ENCODE data around the gene MRPL21.
A peak's percentile ranks its signal among the peaks of the same experiment; 100 is the strongest.

Gene MRPL21

DNA sequence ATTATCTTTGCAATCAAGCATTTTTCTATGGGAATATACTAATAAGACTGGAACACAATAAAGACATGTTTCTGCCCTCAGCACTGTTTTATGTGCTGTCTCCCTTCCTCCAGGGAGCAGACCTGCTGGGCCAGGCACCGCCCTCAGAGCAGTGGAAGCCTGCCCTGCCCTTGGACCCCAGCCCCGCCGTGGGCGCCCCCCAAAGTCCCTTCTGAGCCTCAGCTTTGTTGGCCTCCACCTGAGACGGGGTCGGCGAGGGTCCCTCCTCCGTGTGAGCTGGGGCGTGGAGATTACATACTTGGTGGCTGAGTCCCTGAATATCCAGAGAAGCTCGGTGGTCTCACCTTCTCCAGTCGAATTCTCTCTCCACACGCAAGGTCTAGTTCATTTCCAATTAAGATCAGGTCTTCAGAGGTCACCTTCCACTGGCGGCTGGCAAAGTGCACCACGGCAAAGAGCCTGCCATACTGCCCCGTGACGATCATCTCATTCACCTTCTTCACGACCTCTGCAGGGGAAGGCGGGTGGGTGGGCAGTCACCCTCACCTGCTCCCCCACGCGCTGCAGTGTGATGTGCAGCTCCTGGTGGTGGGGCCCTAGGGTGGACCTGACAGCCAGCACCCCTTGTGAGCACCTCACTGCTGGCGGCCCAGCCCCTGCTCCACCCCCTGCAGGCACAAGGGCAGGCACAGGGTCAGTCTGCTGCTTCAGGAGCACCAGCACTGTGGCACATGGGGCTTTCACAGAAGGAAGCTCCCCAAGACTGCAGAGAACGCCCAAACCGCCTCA lies 7.3 kb downstream of the MRPL21 start:
- POLR2A ChIA-PET, result no interaction called here
- 97% methylated on average over 20 of the region's 23 CpGs for WGBS (ENCODE audit: insufficient coverage)

GRCh38 chr11:68893282-68893681 lies 10.3 kb downstream of the MRPL21 start:
- ChIA-PET CTCF (interaction anchor here (1.8 kb wide), 1 partner anchor 58 kb away, joined by 3 read pairs; no protein-coding TSS in a partner anchor), POLR2A (no interaction called here)
- H3K27me3 ChIP-seq (replicated peaks in 2 of 5; ENCODE audit: control insufficient read depth in 4 of 5, insufficient read depth in 5 of 5, low read length in 4 of 5), result no peaks in the 10 kb centered on the region
- no peak overlapping the region for H3K4me3 ChIP-seq (ENCODE audit: control insufficient read depth in 1 of 7, extremely low read depth in 1 of 7, insufficient read depth in 4 of 7, low read depth in 2 of 7, low read length in 6 of 7)
- no peak for DNase-seq
- H3K36me3 ChIP-seq (ENCODE audit: control insufficient read depth in 4 of 4, insufficient read depth in 4 of 4, low read length in 3 of 4), result peaks cover 4 to 77% (median 59%) of the 10 kb centered on the region in 4 experiments
- 100% methylated on average over 5 of the region's 5 CpGs for WGBS (ENCODE audit: insufficient coverage)
- H3K9me3 ChIP-seq (ENCODE audit: control extremely low read depth in 1 of 5, control insufficient read depth in 4 of 5, insufficient read depth in 2 of 5, low read depth in 1 of 5, low read length in 4 of 5), result no peaks in the 10 kb centered on the region
- H3K27ac ChIP-seq (ENCODE audit: insufficient read depth in 1 of 2, low read depth in 1 of 2, low read length in 2 of 2, poor library complexity in 1 of 2, severe bottlenecking in 2 of 2), result no peak overlapping the region
- peaks cover 0 to 11% (median 5%) of the 10 kb centered on the region in 4 experiments for H3K4me1 ChIP-seq (ENCODE audit: control extremely low read depth in 1 of 4, control insufficient read depth in 4 of 4, insufficient read depth in 4 of 4, low read length in 3 of 4)

More for the DNA sequence above, 7.3 kb downstream of the MRPL21 start:
- H3K27me3 ChIP-seq (replicated peaks in 2 of 5; ENCODE audit: control insufficient read depth in 4 of 5, insufficient read depth in 5 of 5, low read length in 4 of 5), result no peaks in the 10 kb centered on the region
- H3K4me3 ChIP-seq (ENCODE audit: control insufficient read depth in 1 of 7, extremely low read depth in 1 of 7, insufficient read depth in 4 of 7, low read depth in 2 of 7, low read length in 6 of 7), result no peak overlapping the region
- peaks cover 8 to 78% (median 56%) of the 10 kb centered on the region in 4 experiments for H3K36me3 ChIP-seq (ENCODE audit: control insufficient read depth in 4 of 4, insufficient read depth in 4 of 4, low read length in 3 of 4)
- no peak overlapping the region for H3K27ac ChIP-seq (ENCODE audit: insufficient read depth in 1 of 2, low read depth in 1 of 2, low read length in 2 of 2, poor library complexity in 1 of 2, severe bottlenecking in 2 of 2)
- CTCF ChIA-PET, result interaction anchor here (0.8 kb wide), 1 partner anchor 10 kb away, joined by 3 read pairs; no protein-coding TSS in a partner anchor
- no peaks in the 10 kb centered on the region for H3K9me3 ChIP-seq (ENCODE audit: control extremely low read depth in 1 of 5, control insufficient read depth in 4 of 5, insufficient read depth in 2 of 5, low read depth in 1 of 5, low read length in 4 of 5)
- peaks cover 0 to 3% (median 1%) of the 10 kb centered on the region in 4 experiments for H3K4me1 ChIP-seq (ENCODE audit: control extremely low read depth in 1 of 4, control insufficient read depth in 4 of 4, insufficient read depth in 4 of 4, low read length in 3 of 4)
- no peak for DNase-seq

DNA sequence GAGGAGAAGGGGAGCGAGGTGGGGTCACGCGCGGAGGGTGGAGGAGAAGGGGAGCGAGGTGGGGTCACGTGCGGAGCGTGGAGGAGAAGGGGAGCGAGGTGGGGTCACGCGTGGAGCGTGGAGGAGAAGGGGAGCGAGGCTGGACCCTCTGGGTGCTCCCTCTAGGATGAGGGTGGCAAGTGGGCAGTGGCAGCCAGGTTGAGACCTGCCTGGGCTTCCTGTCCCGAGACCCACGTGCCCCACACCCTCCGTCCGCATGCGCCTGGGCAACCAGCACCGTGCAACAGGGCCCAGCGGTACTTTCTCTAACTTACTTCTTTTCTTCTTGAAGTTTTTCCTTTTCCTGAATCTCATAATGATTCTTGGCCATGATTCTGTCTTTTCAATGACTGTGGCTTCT lies 11.1 kb downstream of the MRPL21 start:
- Histone ChIP-seq H3K9me3 (ENCODE audit: control extremely low read depth in 1 of 5, control insufficient read depth in 4 of 5, insufficient read depth in 2 of 5, low read depth in 1 of 5, low read length in 4 of 5) (no peaks in the 10 kb centered on the region), H3K27me3 (replicated peaks in 2 of 5; ENCODE audit: control insufficient read depth in 4 of 5, insufficient read depth in 5 of 5, low read length in 4 of 5) (no peaks in the 10 kb centered on the region), H3K4me3 (ENCODE audit: control insufficient read depth in 1 of 7, extremely low read depth in 1 of 7, insufficient read depth in 4 of 7, low read depth in 2 of 7, low read length in 6 of 7) (no peak overlapping the region), H3K4me1 (ENCODE audit: control extremely low read depth in 1 of 4, control insufficient read depth in 4 of 4, insufficient read depth in 4 of 4, low read length in 3 of 4) (peaks cover 0 to 11% (median 5%) of the 10 kb centered on the region in 4 experiments), H3K27ac (ENCODE audit: insufficient read depth in 1 of 2, low read depth in 1 of 2, low read length in 2 of 2, poor library complexity in 1 of 2, severe bottlenecking in 2 of 2) (no peak overlapping the region), H3K36me3 (ENCODE audit: control insufficient read depth in 4 of 4, insufficient read depth in 4 of 4, low read length in 3 of 4) (peaks cover 4 to 70% (median 53%) of the 10 kb centered on the region in 4 experiments)
- 98% methylated on average over 10 of the region's 20 CpGs for WGBS (ENCODE audit: insufficient coverage)
- POLR2A ChIA-PET, result no interaction called here
- DNase-seq, result no peak
- CTCF ChIA-PET, result no interaction called here

- ChIA-PET POLR2A (no interaction called here), CTCF (interaction anchor here (3.1 kb wide), 1 partner anchor 13 kb away, joined by 8 read pairs; no protein-coding TSS in a partner anchor)
- no peak for DNase-seq
- H3K36me3 ChIP-seq (ENCODE audit: control insufficient read depth in 4 of 4, insufficient read depth in 4 of 4, low read length in 3 of 4), result peaks cover 4 to 59% (median 43%) of the 10 kb centered on the region in 4 experiments
- H3K27ac ChIP-seq (ENCODE audit: insufficient read depth in 1 of 2, low read depth in 1 of 2, low read length in 2 of 2, poor library complexity in 1 of 2, severe bottlenecking in 2 of 2), result peak overlapping the region in 1 of 2 experiments; percentile 47
- no peaks in the 10 kb centered on the region for H3K9me3 ChIP-seq (ENCODE audit: control extremely low read depth in 1 of 5, control insufficient read depth in 4 of 5, insufficient read depth in 2 of 5, low read depth in 1 of 5, low read length in 4 of 5)
- 76% methylated on average over 16 of the region's 17 CpGs for WGBS (ENCODE audit: insufficient coverage)
- H3K4me1 ChIP-seq (ENCODE audit: control extremely low read depth in 1 of 4, control insufficient read depth in 4 of 4, insufficient read depth in 4 of 4, low read length in 3 of 4), result peaks cover 0 to 11% (median 5%) of the 10 kb centered on the region in 4 experiments
- no peak overlapping the region for H3K4me3 ChIP-seq (ENCODE audit: control insufficient read depth in 1 of 7, extremely low read depth in 1 of 7, insufficient read depth in 4 of 7, low read depth in 2 of 7, low read length in 6 of 7)
- no peaks in the 10 kb centered on the region for H3K27me3 ChIP-seq (replicated peaks in 2 of 5; ENCODE audit: control insufficient read depth in 4 of 5, insufficient read depth in 5 of 5, low read length in 4 of 5)
Observed at GRCh38 chr11:68891351-68891948, 12.2 kb downstream of the MRPL21 start.

DNA sequence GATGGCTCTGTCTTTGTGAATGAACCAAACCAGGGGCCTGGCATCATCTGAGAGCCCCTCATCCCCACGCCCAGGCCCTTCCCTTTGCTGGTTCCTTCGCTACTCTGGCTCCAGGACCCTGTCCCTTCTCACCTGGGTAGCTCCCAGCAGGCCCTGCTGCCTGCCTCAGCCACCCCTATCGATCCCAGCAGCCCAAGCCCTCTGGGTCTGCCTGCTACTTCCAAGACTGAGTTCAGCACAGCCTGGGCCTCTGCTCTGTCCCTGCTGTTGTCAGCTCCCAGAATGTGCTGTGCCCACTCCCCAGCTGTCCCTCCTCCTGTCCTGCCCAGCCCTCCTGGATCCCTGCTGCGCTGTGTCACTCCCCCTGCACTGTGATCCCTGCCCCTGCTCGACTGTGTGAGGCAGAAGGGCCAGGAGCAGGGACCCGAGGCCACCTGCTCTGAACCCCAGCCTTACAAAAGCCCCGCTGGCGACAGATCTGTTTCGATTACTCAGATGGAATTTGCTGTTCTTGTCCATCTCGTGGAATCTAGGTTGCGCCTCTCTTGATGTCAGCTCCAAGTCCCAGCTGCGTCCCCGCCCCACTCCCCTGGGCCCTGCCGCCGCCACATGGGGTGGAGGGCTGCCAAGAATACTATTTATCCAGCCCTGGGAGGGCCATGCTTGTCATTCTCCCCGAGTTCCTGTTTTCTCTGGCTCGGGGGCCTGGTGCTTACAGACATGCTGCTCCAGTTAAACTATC lies 13.0 kb downstream of the MRPL21 start:
- ChIA-PET CTCF (interaction anchor here (1.2 to 3.1 kb wide), 2 partner anchors 12 to 21 kb away, joined by 4 to 8 read pairs; no protein-coding TSS in a partner anchor), POLR2A (interaction anchor here (1.1 kb wide), 1 partner anchor 65 kb away, joined by 3 read pairs; no protein-coding TSS in a partner anchor)
- no peaks in the 10 kb centered on the region for H3K27me3 ChIP-seq (replicated peaks in 2 of 5; ENCODE audit: control insufficient read depth in 4 of 5, insufficient read depth in 5 of 5, low read length in 4 of 5)
- H3K9me3 ChIP-seq (ENCODE audit: control extremely low read depth in 1 of 5, control insufficient read depth in 4 of 5, insufficient read depth in 2 of 5, low read depth in 1 of 5, low read length in 4 of 5), result no peaks in the 10 kb centered on the region
- 64% methylated on average over 17 of the region's 17 CpGs for WGBS (ENCODE audit: insufficient coverage)
- H3K4me1 ChIP-seq (ENCODE audit: control extremely low read depth in 1 of 4, control insufficient read depth in 4 of 4, insufficient read depth in 4 of 4, low read length in 3 of 4), result peaks cover 0 to 11% (median 5%) of the 10 kb centered on the region in 4 experiments
- H3K36me3 ChIP-seq (ENCODE audit: control insufficient read depth in 4 of 4, insufficient read depth in 4 of 4, low read length in 3 of 4), result peaks cover 4 to 51% (median 35%) of the 10 kb centered on the region in 4 experiments
- peak overlapping the region in 1 of 2 experiments; percentile 47 for H3K27ac ChIP-seq (ENCODE audit: insufficient read depth in 1 of 2, low read depth in 1 of 2, low read length in 2 of 2, poor library complexity in 1 of 2, severe bottlenecking in 2 of 2)
- peak overlapping the region in 1 of 7 experiments; percentile 5 for H3K4me3 ChIP-seq (ENCODE audit: control insufficient read depth in 1 of 7, extremely low read depth in 1 of 7, insufficient read depth in 4 of 7, low read depth in 2 of 7, low read length in 6 of 7)
- peak; percentile 69 to 92 (median 90) for DNase-seq

DNA sequence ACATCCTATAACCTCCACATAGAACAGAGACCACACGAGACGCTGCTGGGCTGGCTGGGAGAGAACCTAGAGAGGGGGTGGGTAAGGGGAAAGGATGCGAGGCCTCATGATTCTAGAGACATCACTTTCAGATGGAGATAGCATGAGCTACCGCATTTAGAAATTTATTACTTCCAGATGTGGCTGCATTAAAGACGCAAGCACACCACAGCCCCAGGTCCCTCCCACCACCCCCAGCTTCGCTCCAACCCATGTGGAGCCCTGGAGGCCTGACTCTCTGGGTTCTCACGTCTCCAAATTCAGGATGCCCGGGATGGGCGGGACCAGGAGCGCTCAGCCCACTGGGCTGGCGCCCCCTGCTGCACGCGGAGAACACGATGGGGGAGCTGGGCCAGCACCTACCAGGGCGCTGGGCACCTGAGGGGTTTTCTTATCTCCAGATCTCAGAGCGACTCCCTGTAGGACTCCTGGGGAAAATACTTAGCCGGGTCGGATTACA lies 13.6 kb downstream of the MRPL21 start:
- WGBS (ENCODE audit: insufficient coverage), result 87% methylated on average over 16 of the region's 18 CpGs
- peak in 1 of 3 donors; percentile 9 for DNase-seq
- ChIA-PET POLR2A (interaction anchor here (1.1 kb wide), 1 partner anchor 65 kb away, joined by 3 read pairs; no protein-coding TSS in a partner anchor), CTCF (interaction anchor here (1.2 to 3.1 kb wide), 2 partner anchors 11 to 20 kb away, joined by 4 to 8 read pairs; no protein-coding TSS in a partner anchor)
- H3K36me3 ChIP-seq (ENCODE audit: control insufficient read depth in 4 of 4, insufficient read depth in 4 of 4, low read length in 3 of 4), result peaks cover 4 to 47% (median 34%) of the 10 kb centered on the region in 4 experiments
- H3K27ac ChIP-seq (ENCODE audit: insufficient read depth in 1 of 2, low read depth in 1 of 2, low read length in 2 of 2, poor library complexity in 1 of 2, severe bottlenecking in 2 of 2), result no peak overlapping the region
- peaks cover 0 to 11% (median 5%) of the 10 kb centered on the region in 4 experiments for H3K4me1 ChIP-seq (ENCODE audit: control extremely low read depth in 1 of 4, control insufficient read depth in 4 of 4, insufficient read depth in 4 of 4, low read length in 3 of 4)
- H3K27me3 ChIP-seq (replicated peaks in 2 of 5; ENCODE audit: control insufficient read depth in 4 of 5, insufficient read depth in 5 of 5, low read length in 4 of 5), result no peaks in the 10 kb centered on the region
- no peaks in the 10 kb centered on the region for H3K9me3 ChIP-seq (ENCODE audit: control extremely low read depth in 1 of 5, control insufficient read depth in 4 of 5, insufficient read depth in 2 of 5, low read depth in 1 of 5, low read length in 4 of 5)
- H3K4me3 ChIP-seq (ENCODE audit: control insufficient read depth in 1 of 7, extremely low read depth in 1 of 7, insufficient read depth in 4 of 7, low read depth in 2 of 7, low read length in 6 of 7), result no peak overlapping the region
